Measurements from ENCODE around the gene WTAP. TPM values are rescaled to one million over a fixed set of nuclear protein-coding genes. Genes with fewer than 3 reads are reported as not detected.
"Not testable (repeated sequence)": the region's sequence is repeated elsewhere in the genome, so short reads cannot be mapped to it uniquely, and the experiment has no call there.

The WTAP gene
- total RNA-seq, 5 donors from 2014 or later (not counting 1 experiment from before 2014, with no cell fraction given), result 119 to 177 (median 126) TPM

DNA sequence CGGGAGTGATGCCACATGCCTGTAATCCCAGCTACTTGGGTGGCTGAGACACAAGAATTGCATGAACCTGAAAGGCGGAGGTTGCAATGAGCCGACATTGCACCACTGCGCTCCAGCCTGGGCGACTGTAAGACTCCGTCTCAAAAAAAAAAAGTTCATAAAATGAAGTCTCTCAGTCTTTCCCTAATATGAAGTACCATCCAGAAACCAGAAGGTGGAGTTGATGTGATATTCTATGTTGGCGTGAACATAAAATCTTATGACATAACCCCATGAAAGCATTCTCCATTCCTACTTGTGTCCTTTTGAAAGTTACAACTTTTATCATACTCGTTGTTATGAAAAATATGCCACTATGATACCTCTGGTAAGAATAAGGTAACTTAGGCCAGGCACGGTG, 40.0 kb upstream of the WTAP start:
- CTCF ChIA-PET, result interaction anchor here in 1 of 2 donors (0.6 kb wide), 1 partner anchor 514 kb away, joined by 3 read pairs; no protein-coding TSS in a partner anchor
- H3K36me3 ChIP-seq (ENCODE audit: control insufficient read depth in 2 of 2, extremely low read depth in 1 of 2, insufficient read depth in 1 of 2, low read length in 1 of 2), result peaks cover 5 to 56% of the 10 kb centered on the region in 2 donors

DNA sequence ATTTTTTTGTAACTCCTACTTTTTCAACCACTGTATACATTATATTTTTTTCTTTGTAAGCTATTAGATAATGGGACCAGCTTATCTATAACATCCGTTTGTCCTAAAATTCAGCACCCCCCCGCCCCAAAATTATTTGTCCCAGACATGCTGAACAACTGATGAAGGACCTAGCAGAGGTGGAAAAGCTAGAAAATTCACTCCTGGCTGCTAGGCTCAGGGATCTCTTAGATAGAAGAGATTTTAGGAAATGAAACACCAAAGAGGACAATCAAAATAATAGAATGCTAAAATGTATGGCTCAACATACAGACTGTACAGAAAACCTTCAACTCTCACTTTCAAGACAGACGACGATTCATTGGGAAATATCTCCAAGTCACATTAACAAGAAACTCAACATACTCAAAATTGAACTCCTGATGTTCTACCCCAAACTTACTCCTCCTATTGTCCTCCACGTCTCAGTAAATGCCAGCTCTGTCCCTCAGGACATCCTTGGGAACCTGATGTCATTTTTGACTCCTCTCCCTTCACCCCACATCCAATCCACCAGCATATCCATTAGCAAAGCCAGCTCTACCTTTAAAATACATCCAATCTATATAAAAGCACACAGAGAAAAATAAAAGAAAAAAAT, 38.9 kb upstream of the WTAP start:
- ChIA-PET POLR2A (interaction anchor here (0.5 to 1.1 kb wide), 2 partner anchors 8 to 9 kb away, joined by 3 read pairs; no protein-coding TSS in a partner anchor), CTCF (interaction anchor here (0.7 to 1.3 kb wide), 4 partner anchors 9 to 93 kb away, joined by 3 to 4 read pairs (median 4); no protein-coding TSS in a partner anchor)
- H3K4me1 ChIP-seq (ENCODE audit: control insufficient read depth in 1 of 2, extremely low read depth in 1 of 2, insufficient read depth in 2 of 2, low read length in 2 of 2), result peaks cover 14 to 19% of the 10 kb centered on the region in 2 experiments
- H3K4me3 ChIP-seq (ENCODE audit: control insufficient read depth in 1 of 2, extremely low read depth in 1 of 2, low read length in 1 of 2), result no peak overlapping the region
- H3K36me3 Mint-ChIP-seq, result peaks cover 37% of the 10 kb centered on the region
- H3K27me3 ChIP-seq (replicated peaks in 1 of 2; ENCODE audit: control insufficient read depth in 2 of 2, extremely low read depth in 1 of 2, insufficient read depth in 2 of 2, low read length in 1 of 2), result no peaks in the 10 kb centered on the region
- H3K36me3 ChIP-seq (ENCODE audit: control insufficient read depth in 2 of 2, extremely low read depth in 1 of 2, insufficient read depth in 1 of 2, low read length in 1 of 2), result peaks cover 5 to 49% of the 10 kb centered on the region in 2 donors
- peaks cover 39 to 48% (median 39%) of the 10 kb centered on the region in 3 donors for H3K4me1 Mint-ChIP-seq
- H3K9me3 Mint-ChIP-seq, result no peaks in the 10 kb centered on the region
- ATAC-seq (replicated peaks in 1 of 4) (no peak), DNase-seq (no peak)
- H3K9me3 ChIP-seq, result no peaks in the 10 kb centered on the region
- H3K27ac ChIP-seq (ENCODE audit: low read length), result no peak overlapping the region
- WGBS (ENCODE audit: insufficient coverage), result 94% methylated on average over 3 of the region's 5 CpGs
- no peak overlapping the region for H3K4me3 Mint-ChIP-seq
- no peak overlapping the region for H3K27ac Mint-ChIP-seq
- no peaks in the 10 kb centered on the region for H3K27me3 Mint-ChIP-seq

More for the DNA sequence above, 40.0 kb upstream of the WTAP start:
- no peak overlapping the region for H3K27ac Mint-ChIP-seq
- Histone ChIP-seq H3K4me3 (ENCODE audit: control insufficient read depth in 1 of 2, extremely low read depth in 1 of 2, low read length in 1 of 2) (no peak overlapping the region), H3K4me1 (ENCODE audit: control insufficient read depth in 1 of 2, extremely low read depth in 1 of 2, insufficient read depth in 2 of 2, low read length in 2 of 2) (peaks cover 13 to 15% of the 10 kb centered on the region in 2 experiments), H3K9me3 (no peaks in the 10 kb centered on the region), H3K27ac (ENCODE audit: low read length) (no peak overlapping the region), H3K27me3 (replicated peaks in 1 of 2; ENCODE audit: control insufficient read depth in 2 of 2, extremely low read depth in 1 of 2, insufficient read depth in 2 of 2, low read length in 1 of 2) (no peaks in the 10 kb centered on the region)
- peaks cover 42% of the 10 kb centered on the region for H3K36me3 Mint-ChIP-seq
- ATAC-seq (replicated peaks in 1 of 4) (no peak), DNase-seq (no peak)
- H3K9me3 Mint-ChIP-seq, result no peaks in the 10 kb centered on the region
- H3K27me3 Mint-ChIP-seq, result no peaks in the 10 kb centered on the region
- no peak overlapping the region for H3K4me3 Mint-ChIP-seq
- WGBS (ENCODE audit: insufficient coverage), result 100% methylated on average over 1 of the region's 9 CpGs
- POLR2A ChIA-PET, result no interaction called here
- peaks cover 37 to 50% (median 41%) of the 10 kb centered on the region in 3 donors for H3K4me1 Mint-ChIP-seq

DNA sequence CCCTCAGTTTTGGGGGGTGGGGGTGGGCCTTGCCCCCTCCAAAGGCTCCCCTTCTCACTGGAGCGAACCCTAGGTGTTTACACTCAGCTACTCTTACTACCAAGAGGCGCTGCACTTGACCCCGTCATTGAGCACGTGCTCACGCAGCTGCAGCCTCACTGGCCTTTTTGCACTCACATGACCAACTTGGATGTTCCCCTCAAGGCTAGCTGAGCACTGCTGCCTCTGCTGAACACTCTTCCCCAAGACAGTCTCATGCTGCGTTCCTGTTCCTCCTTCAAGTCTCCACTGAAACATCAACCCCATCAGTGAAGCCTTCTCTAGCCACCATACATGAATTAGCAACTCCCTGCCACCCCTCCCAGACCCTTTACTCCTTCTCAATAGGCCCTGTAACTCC, 38.3 kb upstream of the WTAP start:
- H3K27ac Mint-ChIP-seq, result peak overlapping the region in 1 of 2 donors; percentile 6
- Histone ChIP-seq H3K27ac (ENCODE audit: low read length) (no peak overlapping the region), H3K4me3 (ENCODE audit: control insufficient read depth in 1 of 2, extremely low read depth in 1 of 2, low read length in 1 of 2) (no peak overlapping the region), H3K4me1 (ENCODE audit: control insufficient read depth in 1 of 2, extremely low read depth in 1 of 2, insufficient read depth in 2 of 2, low read length in 2 of 2) (peaks cover 18 to 24% of the 10 kb centered on the region in 2 experiments), H3K36me3 (ENCODE audit: control insufficient read depth in 2 of 2, extremely low read depth in 1 of 2, insufficient read depth in 1 of 2, low read length in 1 of 2) (peaks cover 5 to 42% of the 10 kb centered on the region in 2 donors), H3K9me3 (no peaks in the 10 kb centered on the region), H3K27me3 (replicated peaks in 1 of 2; ENCODE audit: control insufficient read depth in 2 of 2, extremely low read depth in 1 of 2, insufficient read depth in 2 of 2, low read length in 1 of 2) (no peaks in the 10 kb centered on the region)
- H3K9me3 Mint-ChIP-seq, result no peaks in the 10 kb centered on the region
- DNase-seq (no peak), ATAC-seq (replicated peaks in 1 of 4) (no peak)
- WGBS (ENCODE audit: insufficient coverage), result 89% methylated on average over 6 of the region's 6 CpGs
- H3K36me3 Mint-ChIP-seq, result peaks cover 33% of the 10 kb centered on the region
- CTCF ChIA-PET, result interaction anchor here (0.9 to 3.1 kb wide), 4 partner anchors 9 to 101 kb away, joined by 3 to 17 read pairs (median 4); partner anchors contain the start of gene MRPL18 (in 1 of the 2)
- no peak overlapping the region for H3K4me3 Mint-ChIP-seq
- H3K27me3 Mint-ChIP-seq, result no peaks in the 10 kb centered on the region
- peaks cover 43 to 52% (median 43%) of the 10 kb centered on the region in 3 donors for H3K4me1 Mint-ChIP-seq
- POLR2A ChIA-PET, result interaction anchor here in 1 of 2 donors (1.1 kb wide), 1 partner anchor 9 kb away, joined by 3 read pairs; no protein-coding TSS in a partner anchor

DNA sequence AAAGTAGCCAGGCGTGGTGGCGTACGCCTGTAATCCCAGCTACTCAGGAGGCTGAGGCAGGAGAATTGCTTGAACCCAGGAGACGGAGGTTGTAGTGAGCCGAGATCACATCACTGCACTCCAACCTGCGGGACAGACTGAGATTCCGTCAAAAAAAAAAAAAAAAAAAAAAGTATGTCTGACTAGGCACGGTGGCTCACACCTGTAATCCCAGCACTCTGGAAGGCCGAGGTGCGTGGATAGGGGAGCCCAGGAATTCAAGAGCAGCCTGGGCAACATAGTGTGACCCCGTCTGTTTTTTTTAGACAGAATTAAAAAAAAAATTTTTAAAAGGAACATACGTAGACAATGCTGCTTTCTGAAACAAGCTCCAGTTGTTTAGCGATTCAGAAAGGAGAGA, 37.2 kb upstream of the WTAP start:
- H3K4me1 Mint-ChIP-seq, result peaks cover 53 to 63% (median 55%) of the 10 kb centered on the region in 3 donors
- not testable (repeated sequence) for H3K27me3 Mint-ChIP-seq
- peaks cover 27 to 35% of the 10 kb centered on the region in 2 experiments for H3K4me1 ChIP-seq (ENCODE audit: control insufficient read depth in 1 of 2, extremely low read depth in 1 of 2, insufficient read depth in 2 of 2, low read length in 2 of 2)

DNA sequence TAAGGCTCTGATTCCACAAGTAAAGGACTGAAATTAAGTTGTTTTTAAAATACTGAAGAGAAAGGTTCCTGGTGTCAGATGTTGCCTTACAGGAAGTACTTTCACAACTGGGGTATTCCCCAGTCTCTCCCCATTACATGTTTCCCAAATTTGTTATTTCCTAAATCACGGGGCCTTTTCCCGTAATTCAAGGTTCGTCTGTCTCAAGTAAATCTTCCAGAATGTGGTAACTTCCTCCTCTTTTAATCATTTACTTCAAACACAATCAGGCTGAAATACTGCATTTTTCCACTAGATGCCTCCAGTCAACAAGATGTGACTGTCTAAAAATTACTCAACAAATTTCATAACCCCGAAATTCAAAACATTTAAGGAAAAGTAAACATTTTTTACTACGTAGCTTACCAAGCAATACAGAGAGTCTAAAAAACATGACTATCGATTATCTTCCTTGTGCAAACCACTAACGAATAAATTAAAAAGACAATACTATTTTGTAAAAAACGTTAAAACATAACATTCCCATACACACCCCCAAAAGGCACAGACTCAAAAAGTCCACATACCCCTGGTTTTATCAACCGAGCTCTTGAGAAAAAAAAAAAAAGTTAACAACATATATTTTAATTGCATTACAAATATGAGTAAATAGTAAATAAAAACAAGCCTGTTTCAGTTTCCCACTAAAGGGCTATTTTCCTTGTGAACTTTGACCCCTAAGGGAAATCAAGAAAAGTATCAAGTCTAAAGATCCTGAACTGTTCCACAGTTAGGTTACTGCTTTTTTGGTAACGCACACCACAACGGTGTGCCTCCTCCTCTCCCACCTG, 36.0 kb upstream of the WTAP start:
- Mint-ChIP-seq H3K4me1 (peaks cover 51 to 66% (median 59%) of the 10 kb centered on the region in 3 donors), H3K27ac (peak overlapping the region; percentile 94 to 96), H3K9me3 (no peaks in the 10 kb centered on the region), H3K4me3 (peak overlapping the region; percentile 82 to 97 (median 92)), H3K27me3 (no peaks in the 10 kb centered on the region), H3K36me3 (peaks cover 24% of the 10 kb centered on the region)
- DNase-seq (peak in 6 of 35 experiments; percentile 1 to 77 (median 22)), ATAC-seq (replicated peaks in 1 of 4) (no peak)
- CTCF ChIA-PET, result interaction anchor here (0.5 to 3.1 kb wide), 21 partner anchors 11 to 760 kb away, joined by 3 to 17 read pairs (median 3); partner anchors contain the start of genes WTAP (in 2 of the 2) and MRPL18 (in 1 of the 2)
- H3K4me3 ChIP-seq (ENCODE audit: control insufficient read depth in 1 of 2, extremely low read depth in 1 of 2, low read length in 1 of 2), result peak overlapping the region in 1 of 2 donors; percentile 79
- H3K36me3 ChIP-seq (ENCODE audit: control insufficient read depth in 2 of 2, extremely low read depth in 1 of 2, insufficient read depth in 1 of 2, low read length in 1 of 2), result peaks cover 0 to 28% of the 10 kb centered on the region in 2 donors
- peaks cover 28 to 40% of the 10 kb centered on the region in 2 experiments for H3K4me1 ChIP-seq (ENCODE audit: control insufficient read depth in 1 of 2, extremely low read depth in 1 of 2, insufficient read depth in 2 of 2, low read length in 2 of 2)
- no peaks in the 10 kb centered on the region for H3K9me3 ChIP-seq
- H3K27ac ChIP-seq (ENCODE audit: low read length), result peak overlapping the region; percentile 69
- POLR2A ChIA-PET, result interaction anchor here (0.5 to 1.8 kb wide), 11 partner anchors 9 to 1301 kb away, joined by 3 to 9 read pairs (median 6); partner anchors contain the start of genes WTAP (in 2 of the 2), MRPL18 (in 1 of the 2), TAGAP (in 1 of the 2) and TCP1 (in 1 of the 2)
- H3K27me3 ChIP-seq (replicated peaks in 1 of 2; ENCODE audit: control insufficient read depth in 2 of 2, extremely low read depth in 1 of 2, insufficient read depth in 2 of 2, low read length in 1 of 2), result no peaks in the 10 kb centered on the region
- WGBS (ENCODE audit: insufficient coverage), result 16% methylated on average over 6 of the region's 11 CpGs

More for the DNA sequence above, 37.2 kb upstream of the WTAP start:
- ATAC-seq (replicated peaks in 1 of 4); H3K9me3 Mint-ChIP-seq; H3K9me3 ChIP-seq; H3K4me3 ChIP-seq (ENCODE audit: control insufficient read depth in 1 of 2, extremely low read depth in 1 of 2, low read length in 1 of 2); H3K4me3 Mint-ChIP-seq; DNase-seq; H3K27me3 ChIP-seq (replicated peaks in 1 of 2; ENCODE audit: control insufficient read depth in 2 of 2, extremely low read depth in 1 of 2, insufficient read depth in 2 of 2, low read length in 1 of 2); H3K27ac ChIP-seq (ENCODE audit: low read length); H3K27ac Mint-ChIP-seq: not testable (repeated sequence)
- peaks cover 29% of the 10 kb centered on the region for H3K36me3 Mint-ChIP-seq
- ChIA-PET POLR2A (interaction anchor here in 1 of 2 donors (1.4 kb wide), 1 partner anchor 37 kb away, joined by 7 read pairs; the partner anchor contains the start of gene WTAP), CTCF (interaction anchor here (0.6 to 3.1 kb wide), 5 partner anchors 36 to 294 kb away, joined by 3 to 17 read pairs (median 5); partner anchors contain the start of gene MRPL18 (in 1 of the 2))
- WGBS (ENCODE audit: insufficient coverage), result 90% methylated on average over 4 of the region's 13 CpGs
- H3K36me3 ChIP-seq (ENCODE audit: control insufficient read depth in 2 of 2, extremely low read depth in 1 of 2, insufficient read depth in 1 of 2, low read length in 1 of 2), result peaks cover 0 to 36% of the 10 kb centered on the region in 2 donors
